ENCODE measurements around the gene GAB1. TPM values are rescaled to one million over a fixed set of nuclear protein-coding genes. Genes with fewer than 3 reads are reported as not detected.

GAB1 gene
- total RNA-seq, 1 donor from 2014 or later = 29.7 TPM

- no peak for TF ChIP-seq CTCF (IDR thresholded peaks at IDR 0.05; ENCODE audit: partially characterized antibody, unreplicated experiment)
- Mint-ChIP-seq H3K4me3 (ENCODE audit: unreplicated experiment) (no peak overlapping the region), H3K9me3 (ENCODE audit: unreplicated experiment) (no peaks in the 10 kb centered on the region), H3K4me1 (ENCODE audit: low read depth, unreplicated experiment) (no peaks in the 10 kb centered on the region), H3K27ac (ENCODE audit: unreplicated experiment) (no peak overlapping the region), H3K36me3 (ENCODE audit: unreplicated experiment) (no peaks in the 10 kb centered on the region), H3K27me3 (ENCODE audit: unreplicated experiment) (no peaks in the 10 kb centered on the region)
- no peak for DNase-seq
Observed at GRCh38 chr4:143482840-143483239, 146.2 kb downstream of the GAB1 start.

GRCh38 chr4:143486314-143486713 lies 149.6 kb downstream of the GAB1 start:
- Mint-ChIP-seq H3K4me3 (ENCODE audit: unreplicated experiment) (no peak overlapping the region), H3K4me1 (ENCODE audit: low read depth, unreplicated experiment) (no peaks in the 10 kb centered on the region), H3K27me3 (ENCODE audit: unreplicated experiment) (no peaks in the 10 kb centered on the region), H3K9me3 (ENCODE audit: unreplicated experiment) (no peaks in the 10 kb centered on the region), H3K36me3 (ENCODE audit: unreplicated experiment) (no peaks in the 10 kb centered on the region), H3K27ac (ENCODE audit: unreplicated experiment) (no peak overlapping the region)
- DNase-seq = no peak
- no peak for TF ChIP-seq CTCF (IDR thresholded peaks at IDR 0.05; ENCODE audit: partially characterized antibody, unreplicated experiment)

- H3K27ac Mint-ChIP-seq (ENCODE audit: unreplicated experiment) = no peak overlapping the region
- no peak overlapping the region for H3K4me3 Mint-ChIP-seq (ENCODE audit: unreplicated experiment)
- H3K36me3 Mint-ChIP-seq (ENCODE audit: unreplicated experiment) = no peaks in the 10 kb centered on the region
- no peak for TF ChIP-seq CTCF (IDR thresholded peaks at IDR 0.05; ENCODE audit: partially characterized antibody, unreplicated experiment)
- no peak for DNase-seq
- H3K9me3 Mint-ChIP-seq (ENCODE audit: unreplicated experiment) = no peaks in the 10 kb centered on the region
- no peaks in the 10 kb centered on the region for H3K4me1 Mint-ChIP-seq (ENCODE audit: low read depth, unreplicated experiment)
- H3K27me3 Mint-ChIP-seq (ENCODE audit: unreplicated experiment) = no peaks in the 10 kb centered on the region
Observed at GRCh38 chr4:143488687-143489086, 152.0 kb downstream of the GAB1 start.

- H3K27ac Mint-ChIP-seq (ENCODE audit: unreplicated experiment) = no peak overlapping the region
- no peak for TF ChIP-seq CTCF (IDR thresholded peaks at IDR 0.05; ENCODE audit: partially characterized antibody, unreplicated experiment)
- DNase-seq = no peak
- H3K4me3 Mint-ChIP-seq (ENCODE audit: unreplicated experiment) = no peak overlapping the region
- H3K9me3 Mint-ChIP-seq (ENCODE audit: unreplicated experiment) = no peaks in the 10 kb centered on the region
- no peaks in the 10 kb centered on the region for H3K4me1 Mint-ChIP-seq (ENCODE audit: low read depth, unreplicated experiment)
- H3K36me3 Mint-ChIP-seq (ENCODE audit: unreplicated experiment) = no peaks in the 10 kb centered on the region
- no peaks in the 10 kb centered on the region for H3K27me3 Mint-ChIP-seq (ENCODE audit: unreplicated experiment)
Observed at GRCh38 chr4:143489106-143489505, 152.4 kb downstream of the GAB1 start.

GRCh38 chr4:143498021-143498420 lies 161.3 kb downstream of the GAB1 start:
- no peak for TF ChIP-seq CTCF (IDR thresholded peaks at IDR 0.05; ENCODE audit: partially characterized antibody, unreplicated experiment)
- Mint-ChIP-seq H3K27ac (ENCODE audit: unreplicated experiment) (no peak overlapping the region), H3K36me3 (ENCODE audit: unreplicated experiment) (no peaks in the 10 kb centered on the region), H3K4me1 (ENCODE audit: low read depth, unreplicated experiment) (peaks cover 6% of the 10 kb centered on the region), H3K9me3 (ENCODE audit: unreplicated experiment) (no peaks in the 10 kb centered on the region), H3K4me3 (ENCODE audit: unreplicated experiment) (no peak overlapping the region), H3K27me3 (ENCODE audit: unreplicated experiment) (no peaks in the 10 kb centered on the region)
- DNase-seq = no peak

All from glutamatergic neuron (in vitro differentiated cells).